ENCODE results near the gene FREY1.

- TF ChIP-seq CTCF (IDR thresholded peaks at IDR 0.05), result no peak
- no peak for TF ChIP-seq POLR2AphosphoS5 (IDR thresholded peaks at IDR 0.05)
Measured at GRCh38 chr11:45904309-45904915, 2.7 kb downstream of the FREY1 start.
